H1 (cell line): ENCODE results near the gene TRIM46. TPM values are rescaled to one million over a fixed set of nuclear protein-coding genes. Genes with fewer than 3 reads are reported as not detected.
A peak's percentile ranks its signal among the peaks of the same experiment; 100 is the strongest.

ENCODE experiments used
- CBX8 ChIP-seq: fragments of 300-800, 300-1000 bp; sonication (generic); IDR thresholded peaks from 2 replicates; pipeline ENCODE4 v1.7.1; 2016; ENCODE audit warnings: low read depth, low read length, borderline replicate concordance
- SUZ12 ChIP-seq: fragments of 200-600 bp; sonication (generic); IDR thresholded peaks from 2 replicates; pipeline ENCODE4 v1.6.1; 2012; ENCODE audit warnings: mild to moderate bottlenecking, inconsistent platforms, low read length, moderate library complexity, mixed read lengths
- polyA plus RNA-seq, 7 experiments: library from polyadenylated mRNA; depleted of rRNA in 3 of 7; stranded (reverse) in 5 of 7; unstranded in 2 of 7; fragments of >200 nt in 5 of 7; fragments of 200-250 nt in 2 of 7; gene quantifications; 1 replicate in 5 of 7; 2 replicates in 1 of 7; 4 replicates in 1 of 7; pipeline versions ENCODE4 v1.2.1 to v1.2.3, GENCODE V29; 2011 to 2013; ENCODE audit warnings: missing spikeins in 2 of 7, mixed read lengths in 2 of 7
- total RNA-seq: library from RNA; stranded (reverse); fragmentation: NEBNext Ultra II Directional; extraction: Animal tissue kit (Norgen Biotek cat#: 25700); gene quantifications from 2 replicates; pipeline ENCODE4 v1.2.1, GENCODE V29; 2021

Gene TRIM46
- total and polyA plus RNA-seq, 2 of the 8 experiments (the other 6 are each of a cell fraction or from before 2014, with no cell fraction given): 15.5 to 21.6 TPM

GRCh38 chr1:155125946-155126555 lies 47.6 kb upstream of the TRIM46 start (continued):
- TF ChIP-seq CBX8 (no peak), SUZ12 (peak; percentile 62)
- TF ChIP-seq, all 59 proteins: peak for 7
